ENCODE data around the gene ACAD11. TPM values are rescaled to one million over a fixed set of nuclear protein-coding genes. Genes with fewer than 3 reads are reported as not detected.
A peak's percentile ranks its signal among the peaks of the same experiment; 100 is the strongest.
"Not testable (repeated sequence)": the region's sequence is repeated elsewhere in the genome, so short reads cannot be mapped to it uniquely, and the experiment has no call there.

Gene ACAD11
- total RNA-seq, 1 donor from 2014 or later = 10.7 TPM

DNA sequence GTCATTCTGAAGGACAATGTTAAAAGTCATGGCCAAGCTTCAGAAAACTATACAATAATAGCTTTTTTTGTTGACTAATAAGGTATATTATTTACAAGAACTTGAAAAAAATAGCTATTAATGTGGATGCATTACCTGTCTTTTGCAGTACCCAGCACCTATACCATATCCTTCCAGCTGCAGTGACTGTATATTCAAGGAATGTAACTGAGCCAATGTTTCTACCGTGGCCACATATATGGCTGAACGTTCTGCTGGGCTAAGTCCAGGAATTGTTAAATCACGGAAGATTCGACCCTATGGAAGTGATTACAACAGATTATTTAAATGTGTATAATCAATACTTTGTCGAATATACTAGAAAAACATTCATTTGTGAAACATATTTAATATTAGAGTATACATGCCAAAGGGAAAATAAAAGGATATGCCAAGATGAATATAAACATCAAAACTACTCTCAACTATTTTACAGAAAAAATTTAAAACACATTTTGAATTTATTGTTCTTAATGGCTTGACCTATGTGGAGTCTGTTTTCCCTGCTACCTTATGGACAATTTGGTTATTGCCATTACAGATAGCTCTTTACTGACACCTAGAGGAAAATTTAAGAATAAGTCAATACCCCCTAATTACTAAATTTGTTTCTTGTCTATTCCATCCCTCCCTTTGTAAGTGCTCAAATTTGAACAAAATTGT, 17.6 kb downstream of the ACAD11 start:
- intact Hi-C loops (cut with DNase I) = loop anchor here (1.0 kb wide), 1 partner anchor 106 kb away; no protein-coding TSS in a partner anchor
- peak; percentile 74 to 83 (median 80) for TF ChIP-seq CTCF (IDR thresholded peaks at IDR 0.05)
- peaks cover 0 to 22% of the 10 kb centered on the region in 2 donors for H3K36me3 ChIP-seq

DNA sequence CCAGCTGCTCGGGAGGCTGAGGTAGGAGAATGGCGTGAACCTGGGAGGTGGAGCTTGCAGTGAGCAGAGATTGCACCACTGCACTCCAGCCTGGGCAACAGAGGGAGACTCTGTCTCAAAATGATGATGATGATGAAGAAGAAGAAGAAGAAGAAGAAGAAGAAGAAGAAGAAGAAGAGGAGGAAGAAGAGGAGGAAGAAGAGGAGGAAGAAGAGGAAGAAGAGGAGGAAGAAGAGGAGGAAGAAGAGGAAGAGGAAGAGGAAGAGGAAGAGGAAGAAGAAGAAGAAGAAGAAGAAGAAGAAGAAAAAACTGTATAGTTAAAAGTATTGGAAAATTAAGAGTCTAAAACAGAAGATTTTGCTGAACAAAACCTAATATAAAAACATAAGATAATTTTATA, 18.2 kb downstream of the ACAD11 start:
- H3K36me3 ChIP-seq = peaks cover 0 to 27% of the 10 kb centered on the region in 2 donors
- H3K4me1 ChIP-seq; intact Hi-C loops (cut with DNase I); H3K27me3 ChIP-seq; H3K27ac ChIP-seq; H3K9me3 ChIP-seq; H3K4me3 ChIP-seq; DNase-seq (ENCODE audit: low spot score in 2 of 2): not testable (repeated sequence)

More for the DNA sequence above, 17.6 kb downstream of the ACAD11 start:
- no peak overlapping the region for H3K4me3 ChIP-seq
- no peaks in the 10 kb centered on the region for H3K27me3 ChIP-seq
- DNase-seq (ENCODE audit: low spot score in 2 of 2) = no peak
- H3K4me1 ChIP-seq = peaks cover 0 to 3% of the 10 kb centered on the region in 2 donors
- no peaks in the 10 kb centered on the region for H3K9me3 ChIP-seq
- no peak overlapping the region for H3K27ac ChIP-seq

DNA sequence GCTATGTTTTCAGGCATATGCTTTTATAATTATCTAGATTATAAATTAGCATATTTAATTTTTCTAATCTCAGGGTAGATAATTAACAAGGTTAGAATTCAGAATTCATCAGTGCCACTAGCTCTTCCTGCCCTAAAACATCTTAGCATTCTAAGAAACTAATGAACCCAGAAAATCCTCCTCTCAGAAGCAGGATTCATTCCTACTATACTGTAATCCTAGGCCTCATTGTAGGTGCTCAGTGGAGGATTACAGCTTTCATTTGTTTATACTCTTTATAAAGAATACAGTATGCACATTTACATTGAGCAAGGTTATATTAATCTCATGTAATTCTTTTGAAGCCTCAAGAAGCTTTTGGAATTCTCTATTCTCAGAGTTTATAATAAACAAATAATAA, 20.9 kb downstream of the ACAD11 start:
- Histone ChIP-seq H3K36me3 (peaks cover 0 to 32% of the 10 kb centered on the region in 2 donors), H3K27ac (no peak overlapping the region), H3K9me3 (no peaks in the 10 kb centered on the region), H3K4me1 (peaks cover 0 to 3% of the 10 kb centered on the region in 2 donors), H3K4me3 (no peak overlapping the region), H3K27me3 (no peaks in the 10 kb centered on the region)
- TF ChIP-seq CTCF (IDR thresholded peaks at IDR 0.05) = no peak
- intact Hi-C loops (cut with DNase I) = no loop called here
- no peak for DNase-seq (ENCODE audit: low spot score in 2 of 2)

- peaks cover 0 to 32% of the 10 kb centered on the region in 2 donors for H3K36me3 ChIP-seq
- intact Hi-C loops (cut with DNase I) = no loop called here
- H3K9me3 ChIP-seq = no peaks in the 10 kb centered on the region
Observed at GRCh38 chr3:132637590-132637989, 22.0 kb downstream of the ACAD11 start.

GRCh38 chr3:132635052-132635451, 24.6 kb downstream of the ACAD11 start:
- TF ChIP-seq CTCF (IDR thresholded peaks at IDR 0.05) = no peak
- Histone ChIP-seq H3K36me3 (peaks cover 0 to 20% of the 10 kb centered on the region in 2 donors), H3K9me3 (no peaks in the 10 kb centered on the region), H3K4me3 (no peak overlapping the region), H3K27ac (no peak overlapping the region), H3K27me3 (no peaks in the 10 kb centered on the region), H3K4me1 (peaks cover 0 to 3% of the 10 kb centered on the region in 2 donors)
- intact Hi-C loops (cut with DNase I) = no loop called here
- DNase-seq (ENCODE audit: low spot score in 2 of 2) = no peak

More at GRCh38 chr3:132637590-132637989, 22.0 kb downstream of the ACAD11 start:
- Histone ChIP-seq H3K4me1 (peaks cover 0 to 3% of the 10 kb centered on the region in 2 donors), H3K27ac (no peak overlapping the region), H3K27me3 (no peaks in the 10 kb centered on the region), H3K4me3 (no peak overlapping the region)
- DNase-seq (ENCODE audit: low spot score in 2 of 2) = no peak
- no peak for TF ChIP-seq CTCF (IDR thresholded peaks at IDR 0.05)

DNA sequence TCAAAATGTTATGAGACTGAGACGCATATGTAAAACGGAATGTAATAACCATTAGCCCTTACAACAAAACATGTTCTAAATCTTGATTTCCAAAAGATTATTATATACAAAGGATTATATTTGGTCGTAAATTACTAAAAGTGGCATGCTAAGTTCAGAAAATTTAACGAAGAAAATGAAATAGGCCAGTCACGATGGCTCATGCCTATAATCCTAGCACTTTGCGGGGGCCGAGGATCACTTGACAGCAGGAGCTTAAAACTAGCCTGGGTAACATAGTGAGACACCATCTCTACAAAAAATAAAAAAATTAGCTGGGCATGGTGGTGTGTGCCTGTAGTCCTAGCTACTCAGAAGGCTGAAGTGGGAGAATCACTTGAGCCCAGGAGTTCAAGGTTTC, 29.0 kb downstream of the ACAD11 start:
- H3K27ac ChIP-seq = no peak overlapping the region
- no peak for TF ChIP-seq CTCF (IDR thresholded peaks at IDR 0.05)
- H3K36me3 ChIP-seq = peaks cover 0 to 10% of the 10 kb centered on the region in 2 donors
- no peak for DNase-seq (ENCODE audit: low spot score in 2 of 2)
- intact Hi-C loops (cut with DNase I) = no loop called here
- peaks cover 0 to 6% of the 10 kb centered on the region in 2 donors for H3K4me1 ChIP-seq
- no peaks in the 10 kb centered on the region for H3K9me3 ChIP-seq
- H3K4me3 ChIP-seq = no peak overlapping the region
- H3K27me3 ChIP-seq = no peaks in the 10 kb centered on the region

Data from ascending aorta (tissue), 2 donors.